Neural crest cell (in vitro differentiated cells): ENCODE measurements around the gene TMED1. TPM values are rescaled to one million over a fixed set of nuclear protein-coding genes. Genes with fewer than 3 reads are reported as not detected.

ENCODE experiments used
- DNase-seq: peaks from one replicate; pipeline ENCODE4 v3.0.0; 2021; ENCODE audit warnings: low read depth, mixed read lengths, low spot score
- H3K27ac Mint-ChIP-seq: one replicate; pipeline ENCODE4 v1.8.0; 2021; ENCODE audit warnings: mild to moderate bottlenecking, mixed read lengths; ENCODE audit not compliant: unreplicated experiment
- H3K27me3 Mint-ChIP-seq: 2 replicates; pipeline ENCODE4 v1.8.0; 2021; ENCODE audit warnings: low read depth, mild to moderate bottlenecking, mixed read lengths
- H3K36me3 Mint-ChIP-seq: 2 replicates; pipeline ENCODE4 v1.8.0; 2021; ENCODE audit warnings: low read depth, mild to moderate bottlenecking, mixed read lengths
- H3K4me1 Mint-ChIP-seq: 2 replicates; pipeline ENCODE4 v1.8.0; 2021; ENCODE audit warnings: mixed read lengths
- H3K4me3 Mint-ChIP-seq: one replicate; pipeline ENCODE4 v1.8.0; 2021; ENCODE audit warnings: mild to moderate bottlenecking, mixed read lengths
- H3K9me3 Mint-ChIP-seq: 2 replicates; pipeline ENCODE4 v1.8.0; 2021; ENCODE audit warnings: mixed read lengths
- total RNA-seq: library from RNA; stranded (reverse); gene quantifications from 2 replicates; pipeline ENCODE4 v1.2.1, GENCODE V29; 2021
- TF ChIP-seq, protein P1 (sequence below): fragments of 200-600 bp; sonication (generic); conservative IDR thresholded peaks from 2 replicates; pipeline ENCODE4 v1.5.0; 2021; ENCODE audit warnings: antibody characterized with exemption, mild to moderate bottlenecking

The TMED1 gene
- total RNA-seq, 1 donor from 2014 or later: 30.9 TPM

DNA sequence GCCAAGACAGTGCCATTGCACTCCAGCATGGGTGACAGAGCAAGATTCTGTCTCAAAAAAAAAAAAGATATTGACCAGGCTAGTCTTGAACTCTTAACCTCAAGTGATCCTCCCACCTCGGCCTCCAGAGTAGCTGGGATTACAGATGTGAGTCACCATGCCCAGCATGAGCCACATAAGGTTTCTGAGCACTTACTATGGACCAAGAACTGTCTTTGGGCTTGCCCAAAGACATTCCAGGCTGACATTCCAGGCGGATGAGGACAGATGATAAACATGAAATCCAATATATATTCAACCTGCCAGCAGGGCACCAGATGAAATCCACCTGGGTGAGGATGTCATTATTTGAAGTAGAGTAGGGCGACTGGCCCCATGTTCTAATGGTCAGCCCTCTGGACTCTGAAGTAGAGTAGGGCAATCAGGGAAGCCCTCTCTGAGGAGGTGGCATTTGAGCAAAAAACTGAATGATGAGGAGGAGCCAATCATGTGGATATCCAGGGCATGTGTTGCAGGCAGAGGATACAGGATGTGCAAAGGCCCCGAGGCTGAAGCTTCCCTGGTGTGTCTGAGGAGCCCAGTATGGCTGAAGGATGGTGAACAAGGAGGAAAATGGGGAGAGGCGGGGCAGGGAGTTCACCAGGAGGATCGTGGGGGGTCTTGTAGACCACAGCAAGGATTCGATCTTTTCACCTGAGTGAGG is 16.2 kb upstream of the TMED1 start:
- no peak overlapping the region for H3K4me3 Mint-ChIP-seq
- H3K9me3 Mint-ChIP-seq: no peaks in the 10 kb centered on the region
- TF ChIP-seq, protein P1, sequence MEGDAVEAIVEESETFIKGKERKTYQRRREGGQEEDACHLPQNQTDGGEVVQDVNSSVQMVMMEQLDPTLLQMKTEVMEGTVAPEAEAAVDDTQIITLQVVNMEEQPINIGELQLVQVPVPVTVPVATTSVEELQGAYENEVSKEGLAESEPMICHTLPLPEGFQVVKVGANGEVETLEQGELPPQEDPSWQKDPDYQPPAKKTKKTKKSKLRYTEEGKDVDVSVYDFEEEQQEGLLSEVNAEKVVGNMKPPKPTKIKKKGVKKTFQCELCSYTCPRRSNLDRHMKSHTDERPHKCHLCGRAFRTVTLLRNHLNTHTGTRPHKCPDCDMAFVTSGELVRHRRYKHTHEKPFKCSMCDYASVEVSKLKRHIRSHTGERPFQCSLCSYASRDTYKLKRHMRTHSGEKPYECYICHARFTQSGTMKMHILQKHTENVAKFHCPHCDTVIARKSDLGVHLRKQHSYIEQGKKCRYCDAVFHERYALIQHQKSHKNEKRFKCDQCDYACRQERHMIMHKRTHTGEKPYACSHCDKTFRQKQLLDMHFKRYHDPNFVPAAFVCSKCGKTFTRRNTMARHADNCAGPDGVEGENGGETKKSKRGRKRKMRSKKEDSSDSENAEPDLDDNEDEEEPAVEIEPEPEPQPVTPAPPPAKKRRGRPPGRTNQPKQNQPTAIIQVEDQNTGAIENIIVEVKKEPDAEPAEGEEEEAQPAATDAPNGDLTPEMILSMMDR: no peak
- no peaks in the 10 kb centered on the region for H3K27me3 Mint-ChIP-seq
- H3K36me3 Mint-ChIP-seq: no peaks in the 10 kb centered on the region
- peaks cover 4% of the 10 kb centered on the region for H3K4me1 Mint-ChIP-seq
- no peak overlapping the region for H3K27ac Mint-ChIP-seq
- DNase-seq: no peak

DNA sequence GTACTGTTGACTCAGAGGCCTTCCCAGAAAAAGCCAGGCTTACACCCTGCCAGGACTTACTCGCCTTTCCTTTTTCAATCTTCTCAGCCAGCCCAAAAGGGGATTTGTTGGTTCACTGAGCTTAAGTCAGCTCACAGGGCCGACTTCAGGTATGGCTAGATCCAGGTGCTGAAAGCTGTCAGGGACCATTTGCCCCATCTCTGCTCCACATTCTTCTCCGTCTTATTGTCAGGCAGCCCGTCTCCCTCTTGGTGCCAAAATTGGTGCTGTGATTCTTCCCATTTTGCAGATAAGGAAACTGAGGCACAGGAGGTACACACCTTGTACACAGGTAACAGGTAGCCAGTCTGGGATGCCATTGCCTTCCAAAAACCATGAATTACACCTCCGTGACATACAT is 14.6 kb upstream of the TMED1 start:
- DNase-seq: no peak
- Mint-ChIP-seq H3K27me3 (no peaks in the 10 kb centered on the region), H3K4me3 (no peak overlapping the region), H3K27ac (no peak overlapping the region), H3K4me1 (peaks cover 4% of the 10 kb centered on the region), H3K9me3 (peaks cover 4% of the 10 kb centered on the region), H3K36me3 (no peaks in the 10 kb centered on the region)
- TF ChIP-seq, protein P1: no peak

DNA sequence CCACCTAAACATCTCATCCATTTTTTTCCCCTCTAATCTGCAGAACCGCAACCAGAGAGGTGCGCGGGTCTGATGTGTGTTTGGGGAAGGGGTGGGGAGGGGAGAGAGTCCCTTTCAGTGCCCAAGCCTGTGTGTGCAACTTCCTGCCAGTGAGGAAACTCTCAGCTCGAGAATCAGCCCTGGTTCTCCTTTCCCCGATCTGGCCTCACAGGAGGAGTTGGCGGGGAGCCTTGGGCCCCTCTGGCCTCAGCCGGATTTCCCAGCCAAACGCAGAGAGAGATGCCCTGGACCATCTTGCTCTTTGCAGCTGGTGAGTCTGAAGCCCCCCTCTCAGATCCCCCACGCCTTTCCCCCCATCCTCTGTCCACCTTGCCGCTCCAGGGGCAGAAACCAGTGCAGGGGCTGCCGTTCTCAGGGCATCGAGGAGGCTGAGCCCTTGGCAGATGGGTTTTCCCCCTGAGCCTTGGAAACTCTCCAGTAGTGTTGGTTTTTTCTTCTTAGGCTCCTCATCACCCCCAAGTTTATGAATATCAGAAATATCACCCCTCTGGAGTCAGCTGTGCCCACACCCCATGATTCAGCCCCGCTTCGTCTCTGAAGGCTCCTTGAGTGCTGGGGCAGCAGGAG is 12.3 kb upstream of the TMED1 start, which contains the start of gene C19orf38:
Gene C19orf38, plus strand, starts transcription at position 186 of the 627 bp plus-strand sequence. Its CDS starts 94 bp downstream, at position 280.
- H3K27ac Mint-ChIP-seq: no peak within 1 kb of the TSS
- no peaks in the 10 kb centered on the region for H3K4me1 Mint-ChIP-seq
- H3K4me3 Mint-ChIP-seq: no peak within 1 kb of the TSS
- DNase-seq: no peak
- H3K27me3 Mint-ChIP-seq: peaks cover 3% of the 10 kb centered on the region
- H3K36me3 Mint-ChIP-seq: no peaks in the 10 kb centered on the region
- TF ChIP-seq, protein P1: no peak
- H3K9me3 Mint-ChIP-seq: peaks cover 4% of the 10 kb centered on the region

DNA sequence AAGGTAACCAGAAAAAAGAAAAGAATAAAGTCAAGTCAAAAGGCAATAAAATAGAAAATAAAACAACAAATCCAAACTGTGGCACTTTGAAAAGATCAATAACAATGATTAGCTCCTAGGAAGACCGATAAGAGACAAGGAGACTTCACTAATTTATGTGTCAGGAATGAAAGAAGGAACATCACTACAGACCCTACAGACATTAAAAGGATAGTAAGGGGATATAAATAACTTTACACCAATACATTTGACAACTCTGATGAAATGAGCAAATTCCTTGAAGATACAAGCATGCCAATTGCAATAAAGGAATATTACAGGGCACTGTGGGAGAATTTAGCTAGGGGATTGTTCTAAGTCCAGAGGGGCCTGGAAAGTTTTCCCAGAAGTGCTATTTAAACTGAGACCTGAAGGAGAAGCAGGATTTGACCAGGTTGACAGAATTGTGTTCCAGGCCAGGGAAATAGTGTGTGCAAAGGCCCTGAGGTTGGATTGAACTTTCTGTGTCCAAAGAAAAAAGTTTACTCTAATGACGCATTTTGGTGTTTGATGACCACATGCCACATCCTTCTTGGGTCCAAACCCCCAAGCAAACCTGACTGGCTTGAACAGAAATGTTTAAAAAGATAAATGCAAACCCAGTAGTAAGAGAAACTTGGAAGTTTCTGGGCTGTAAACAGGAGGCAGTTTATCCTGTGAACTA is 10.6 kb upstream of the TMED1 start:
- DNase-seq: no peak
- TF ChIP-seq, protein P1: no peak
- Mint-ChIP-seq H3K27ac (no peak overlapping the region), H3K36me3 (peaks cover 4% of the 10 kb centered on the region), H3K27me3 (peaks cover 4% of the 10 kb centered on the region), H3K9me3 (peaks cover 4% of the 10 kb centered on the region), H3K4me3 (no peak overlapping the region), H3K4me1 (no peaks in the 10 kb centered on the region)

GRCh38 chr19:10842788-10843187 is 6.8 kb upstream of the TMED1 start:
- no peak for DNase-seq
- Mint-ChIP-seq H3K27me3 (peaks cover 13% of the 10 kb centered on the region), H3K27ac (no peak overlapping the region), H3K36me3 (peaks cover 4% of the 10 kb centered on the region), H3K4me1 (no peaks in the 10 kb centered on the region), H3K4me3 (no peak overlapping the region), H3K9me3 (peaks cover 7% of the 10 kb centered on the region)
- TF ChIP-seq, protein P1: no peak
